ENCODE data around the gene CD300LF.

CD300LF gene

DNA sequence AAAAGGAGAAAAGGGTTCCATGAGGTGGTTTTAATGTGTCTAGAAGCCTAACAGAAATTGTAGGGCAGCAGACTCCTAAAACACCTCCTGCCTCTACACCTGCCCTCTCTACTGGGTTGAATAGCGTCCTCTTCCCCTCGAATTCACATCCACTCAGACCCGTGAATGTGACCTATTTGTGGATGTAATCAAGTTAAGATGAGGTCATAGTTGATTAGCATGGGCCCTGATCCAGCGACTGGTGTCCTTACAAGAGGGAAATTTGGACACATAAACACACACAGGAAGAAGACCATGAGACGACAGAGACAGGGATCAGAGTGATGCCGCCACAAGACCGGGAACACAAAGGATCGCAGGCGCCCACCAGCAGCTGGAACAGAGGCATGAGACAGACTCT is 13.5 kb downstream of the CD300LF start:
- no peak overlapping the region for H2AFZ ChIP-seq (ENCODE audit: low read length)
- no peaks in the 10 kb centered on the region for H3K9me3 ChIP-seq (ENCODE audit: insufficient read depth, low read depth, low read length)
- no peaks in the 10 kb centered on the region for H3K79me2 ChIP-seq (ENCODE audit: insufficient read depth, low read length)
- no peaks in the 10 kb centered on the region for H3K27me3 ChIP-seq (ENCODE audit: insufficient read depth, low read length, poor library complexity, severe bottlenecking)
- no peaks in the 10 kb centered on the region for H3K36me3 ChIP-seq (ENCODE audit: insufficient read depth, low read length)
- no peak overlapping the region for H3K9ac ChIP-seq (ENCODE audit: low read depth, low read length, poor library complexity, severe bottlenecking)
- H3K4me1 ChIP-seq (ENCODE audit: insufficient read depth, low read length, poor library complexity, severe bottlenecking): no peaks in the 10 kb centered on the region
- no peak overlapping the region for H3K4me3 ChIP-seq (ENCODE audit: low read length, poor library complexity, severe bottlenecking)
- TF ChIP-seq CTCF (conservative IDR thresholded peaks at IDR 0.05; ENCODE audit: low read length) (no peak), EZH2phosphoT487 (IDR thresholded peaks at IDR 0.05; ENCODE audit: borderline replicate concordance) (no peak)
- H3F3A ChIP-seq (ENCODE audit: low read depth): no peaks in the 10 kb centered on the region
- H4K20me1 ChIP-seq (ENCODE audit: insufficient read depth, low read length, poor library complexity, severe bottlenecking): no peaks in the 10 kb centered on the region
- H3K4me2 ChIP-seq (ENCODE audit: low read depth, low read length, poor library complexity, severe bottlenecking): no peak overlapping the region
- no peaks in the 10 kb centered on the region for H3K9me2 ChIP-seq (replicated peaks; ENCODE audit: low read depth, low read length)

GRCh38 chr17:74698069-74698468 is 14.7 kb downstream of the CD300LF start:
- no peak overlapping the region for H3K4me3 ChIP-seq (ENCODE audit: low read length, poor library complexity, severe bottlenecking)
- H3K4me1 ChIP-seq (ENCODE audit: insufficient read depth, low read length, poor library complexity, severe bottlenecking): no peaks in the 10 kb centered on the region
- H4K20me1 ChIP-seq (ENCODE audit: insufficient read depth, low read length, poor library complexity, severe bottlenecking): no peaks in the 10 kb centered on the region
- H3K4me2 ChIP-seq (ENCODE audit: low read depth, low read length, poor library complexity, severe bottlenecking): no peak overlapping the region
- H3K9me2 ChIP-seq (replicated peaks; ENCODE audit: low read depth, low read length): no peaks in the 10 kb centered on the region
- no peaks in the 10 kb centered on the region for H3K9me3 ChIP-seq (ENCODE audit: insufficient read depth, low read depth, low read length)
- no peaks in the 10 kb centered on the region for H3F3A ChIP-seq (ENCODE audit: low read depth)
- no peaks in the 10 kb centered on the region for H3K27me3 ChIP-seq (ENCODE audit: insufficient read depth, low read length, poor library complexity, severe bottlenecking)
- no peak for TF ChIP-seq CTCF (conservative IDR thresholded peaks at IDR 0.05; ENCODE audit: low read length)
- TF ChIP-seq EZH2phosphoT487 (IDR thresholded peaks at IDR 0.05; ENCODE audit: borderline replicate concordance): no peak
- no peak overlapping the region for H3K9ac ChIP-seq (ENCODE audit: low read depth, low read length, poor library complexity, severe bottlenecking)
- H3K36me3 ChIP-seq (ENCODE audit: insufficient read depth, low read length): no peaks in the 10 kb centered on the region
- H3K79me2 ChIP-seq (ENCODE audit: insufficient read depth, low read length): no peaks in the 10 kb centered on the region
- no peak overlapping the region for H2AFZ ChIP-seq (ENCODE audit: low read length)

- no peak overlapping the region for H3K9ac ChIP-seq (ENCODE audit: low read depth, low read length, poor library complexity, severe bottlenecking)
- no peak overlapping the region for H3K4me3 ChIP-seq (ENCODE audit: low read length, poor library complexity, severe bottlenecking)
- H3K36me3 ChIP-seq (ENCODE audit: insufficient read depth, low read length): no peaks in the 10 kb centered on the region
- H3K9me3 ChIP-seq (ENCODE audit: insufficient read depth, low read depth, low read length): no peaks in the 10 kb centered on the region
- H3K79me2 ChIP-seq (ENCODE audit: insufficient read depth, low read length): no peaks in the 10 kb centered on the region
- no peaks in the 10 kb centered on the region for H3K9me2 ChIP-seq (replicated peaks; ENCODE audit: low read depth, low read length)
- no peak overlapping the region for H2AFZ ChIP-seq (ENCODE audit: low read length)
- TF ChIP-seq CTCF (conservative IDR thresholded peaks at IDR 0.05; ENCODE audit: low read length) (no peak), EZH2phosphoT487 (IDR thresholded peaks at IDR 0.05; ENCODE audit: borderline replicate concordance) (no peak)
- no peaks in the 10 kb centered on the region for H3F3A ChIP-seq (ENCODE audit: low read depth)
- H3K27me3 ChIP-seq (ENCODE audit: insufficient read depth, low read length, poor library complexity, severe bottlenecking): no peaks in the 10 kb centered on the region
- H3K4me1 ChIP-seq (ENCODE audit: insufficient read depth, low read length, poor library complexity, severe bottlenecking): no peaks in the 10 kb centered on the region
- H4K20me1 ChIP-seq (ENCODE audit: insufficient read depth, low read length, poor library complexity, severe bottlenecking): no peaks in the 10 kb centered on the region
- H3K4me2 ChIP-seq (ENCODE audit: low read depth, low read length, poor library complexity, severe bottlenecking): no peak overlapping the region
Measured at GRCh38 chr17:74697515-74697914, 15.2 kb downstream of the CD300LF start.
